ENCODE data around the gene ZFHX3. TPM values are rescaled to one million over a fixed set of nuclear protein-coding genes. Genes with fewer than 3 reads are reported as not detected.
"Not testable (repeated sequence)": the region's sequence is repeated elsewhere in the genome, so short reads cannot be mapped to it uniquely, and the experiment has no call there.

ZFHX3 gene
- polyA plus RNA-seq, 1 donor (not counting 4 experiments of a cell fraction or from before 2014, with no cell fraction given): 1.2 TPM

DNA sequence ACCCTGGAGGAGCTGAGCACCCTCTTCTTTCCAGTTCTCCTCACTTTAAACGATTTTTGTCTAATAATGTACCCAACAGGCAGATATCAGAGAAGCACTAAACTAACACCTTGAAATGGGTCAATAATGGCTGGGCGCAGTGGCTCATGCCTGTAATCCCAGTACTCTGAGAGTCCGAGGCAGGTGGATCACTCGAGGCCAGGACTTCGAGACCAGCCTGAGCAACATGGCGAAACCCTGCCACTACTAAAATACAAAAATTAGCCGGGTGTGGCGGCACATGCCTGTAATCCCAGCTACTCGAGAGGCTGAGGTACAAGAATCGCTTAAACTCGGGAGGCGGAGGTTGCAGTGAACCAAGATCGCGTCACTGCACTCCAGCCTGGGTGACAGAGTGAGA lies 57.4 kb downstream of the ZFHX3 start:
- no peak for TF ChIP-seq EZH2 (IDR thresholded peaks at IDR 0.05; ENCODE audit: low read length)
- TF ChIP-seq, protein P1, sequence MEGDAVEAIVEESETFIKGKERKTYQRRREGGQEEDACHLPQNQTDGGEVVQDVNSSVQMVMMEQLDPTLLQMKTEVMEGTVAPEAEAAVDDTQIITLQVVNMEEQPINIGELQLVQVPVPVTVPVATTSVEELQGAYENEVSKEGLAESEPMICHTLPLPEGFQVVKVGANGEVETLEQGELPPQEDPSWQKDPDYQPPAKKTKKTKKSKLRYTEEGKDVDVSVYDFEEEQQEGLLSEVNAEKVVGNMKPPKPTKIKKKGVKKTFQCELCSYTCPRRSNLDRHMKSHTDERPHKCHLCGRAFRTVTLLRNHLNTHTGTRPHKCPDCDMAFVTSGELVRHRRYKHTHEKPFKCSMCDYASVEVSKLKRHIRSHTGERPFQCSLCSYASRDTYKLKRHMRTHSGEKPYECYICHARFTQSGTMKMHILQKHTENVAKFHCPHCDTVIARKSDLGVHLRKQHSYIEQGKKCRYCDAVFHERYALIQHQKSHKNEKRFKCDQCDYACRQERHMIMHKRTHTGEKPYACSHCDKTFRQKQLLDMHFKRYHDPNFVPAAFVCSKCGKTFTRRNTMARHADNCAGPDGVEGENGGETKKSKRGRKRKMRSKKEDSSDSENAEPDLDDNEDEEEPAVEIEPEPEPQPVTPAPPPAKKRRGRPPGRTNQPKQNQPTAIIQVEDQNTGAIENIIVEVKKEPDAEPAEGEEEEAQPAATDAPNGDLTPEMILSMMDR (optimal IDR thresholded peaks at IDR 0.05 in 1 of 3, IDR thresholded peaks at IDR 0.05 in 1 of 3, conservative IDR thresholded peaks at IDR 0.05 in 1 of 3; ENCODE audit: extremely low read depth in 1 of 3, insufficient read depth in 2 of 3, low read length in 3 of 3): no peak

DNA sequence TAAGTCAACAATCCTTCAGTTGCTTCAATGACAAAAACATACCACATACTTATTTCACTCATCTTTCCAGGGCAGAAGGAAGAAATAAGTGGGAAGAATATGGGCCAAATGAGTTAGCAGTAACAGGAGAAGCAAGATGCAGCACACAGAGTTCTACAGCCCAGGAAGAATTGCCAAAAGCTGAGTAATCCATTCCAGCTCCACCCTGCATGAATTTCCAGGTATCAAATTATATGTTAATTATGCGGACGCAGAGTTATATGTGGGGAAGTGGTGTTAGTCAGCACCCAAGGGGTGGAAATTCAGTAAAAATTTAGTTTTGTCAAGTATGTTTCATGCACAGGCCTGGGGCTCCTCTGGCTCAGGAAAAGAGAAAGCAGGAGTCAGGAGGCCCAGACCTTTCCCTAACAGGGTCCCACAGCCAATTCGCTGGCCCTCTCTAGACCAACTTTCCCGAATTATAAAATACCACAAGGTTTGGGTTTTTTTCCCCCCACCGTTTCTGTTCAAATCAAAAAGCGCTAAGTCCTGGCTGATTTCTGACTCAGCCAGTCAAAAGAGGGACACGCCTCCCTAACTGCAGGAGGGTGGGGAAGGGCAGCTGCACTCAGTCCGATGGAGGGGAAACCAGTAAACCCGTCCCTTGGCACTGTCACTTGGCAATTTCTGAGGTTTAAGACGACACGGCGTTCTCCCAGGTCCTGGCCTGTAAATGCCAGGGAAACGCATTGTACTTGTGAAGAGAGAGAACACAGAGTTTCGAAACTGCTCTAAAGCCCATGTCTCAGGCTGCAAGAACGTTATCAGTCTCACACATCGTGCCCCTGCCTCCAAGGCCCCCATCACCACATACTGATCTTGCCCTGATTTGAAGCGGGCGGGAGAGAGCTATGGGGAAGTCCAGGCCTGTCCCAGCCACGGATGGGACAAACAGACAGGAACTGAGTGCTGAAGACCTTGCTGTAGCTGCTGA lies 58.1 kb downstream of the ZFHX3 start:
- TF ChIP-seq EZH2 (IDR thresholded peaks at IDR 0.05; ENCODE audit: low read length): no peak
- TF ChIP-seq, protein P1 (optimal IDR thresholded peaks at IDR 0.05 in 1 of 3, IDR thresholded peaks at IDR 0.05 in 1 of 3, conservative IDR thresholded peaks at IDR 0.05 in 1 of 3; ENCODE audit: extremely low read depth in 1 of 3, insufficient read depth in 2 of 3, low read length in 3 of 3): no peak
- Histone ChIP-seq H3K4me3 (ENCODE audit: control insufficient read depth in 2 of 3, extremely low read depth in 1 of 3, insufficient read depth in 2 of 3, low read depth in 1 of 3, low read length in 3 of 3) (peak overlapping the region; percentile 17 to 63 (median 55)), H4K20me1 (ENCODE audit: control insufficient read depth, extremely low read depth, insufficient read depth, low read length) (peaks cover 3% of the 10 kb centered on the region), H3K27me3 (ENCODE audit: control insufficient read depth, extremely low read depth, insufficient read depth, low read length) (no peaks in the 10 kb centered on the region), H3K4me1 (ENCODE audit: control insufficient read depth, extremely low read depth, insufficient read depth, low read length) (peaks cover 53% of the 10 kb centered on the region), H3K27ac (ENCODE audit: control insufficient read depth, insufficient read depth, low read length) (peak overlapping the region; percentile 94), H3K4me2 (ENCODE audit: control insufficient read depth, extremely low read depth, insufficient read depth, low read depth, low read length) (peak overlapping the region; percentile 94), H3K79me2 (ENCODE audit: control insufficient read depth, insufficient read depth, low read length) (peaks cover 23% of the 10 kb centered on the region), H3K9ac (ENCODE audit: control insufficient read depth, extremely low read depth, insufficient read depth, low read length) (peak overlapping the region; percentile 78), H3K9me1 (ENCODE audit: control insufficient read depth, extremely low read depth, insufficient read depth, low read length) (peaks cover 2% of the 10 kb centered on the region), H2AFZ (ENCODE audit: control insufficient read depth, low read length) (peak overlapping the region; percentile 77), H3K9me3 (ENCODE audit: control insufficient read depth, low read depth, low read length) (no peaks in the 10 kb centered on the region), H3K36me3 (ENCODE audit: control insufficient read depth in 2 of 2, extremely low read depth in 1 of 2, insufficient read depth in 2 of 2, low read length in 2 of 2) (no peaks in the 10 kb centered on the region)
- peak; percentile 93 for FAIRE-seq
- dilution Hi-C loops (cut with MboI; ENCODE audit: extremely low pct_ligation_motif_present, low sequenced_read_pairs): no loop called here
- DNase-seq (ENCODE audit: low read depth, low spot score): peak; percentile 71

More for the DNA sequence above, 57.4 kb downstream of the ZFHX3 start:
- DNase-seq (ENCODE audit: low read depth, low spot score): no peak
- Histone ChIP-seq H3K36me3 (ENCODE audit: control insufficient read depth in 2 of 2, extremely low read depth in 1 of 2, insufficient read depth in 2 of 2, low read length in 2 of 2) (no peaks in the 10 kb centered on the region), H3K9me3 (ENCODE audit: control insufficient read depth, low read depth, low read length) (no peaks in the 10 kb centered on the region), H3K27ac (ENCODE audit: control insufficient read depth, insufficient read depth, low read length) (peak overlapping the region; percentile 94), H4K20me1 (ENCODE audit: control insufficient read depth, extremely low read depth, insufficient read depth, low read length) (peaks cover 3% of the 10 kb centered on the region), H3K4me3 (ENCODE audit: control insufficient read depth in 2 of 3, extremely low read depth in 1 of 3, insufficient read depth in 2 of 3, low read depth in 1 of 3, low read length in 3 of 3) (peak overlapping the region; percentile 17 to 63 (median 55)), H3K4me2 (ENCODE audit: control insufficient read depth, extremely low read depth, insufficient read depth, low read depth, low read length) (peak overlapping the region; percentile 94), H3K9ac (ENCODE audit: control insufficient read depth, extremely low read depth, insufficient read depth, low read length) (peak overlapping the region; percentile 78), H3K9me1 (ENCODE audit: control insufficient read depth, extremely low read depth, insufficient read depth, low read length) (peaks cover 2% of the 10 kb centered on the region), H3K27me3 (ENCODE audit: control insufficient read depth, extremely low read depth, insufficient read depth, low read length) (no peaks in the 10 kb centered on the region), H3K4me1 (ENCODE audit: control insufficient read depth, extremely low read depth, insufficient read depth, low read length) (peaks cover 53% of the 10 kb centered on the region), H3K79me2 (ENCODE audit: control insufficient read depth, insufficient read depth, low read length) (peaks cover 18% of the 10 kb centered on the region), H2AFZ (ENCODE audit: control insufficient read depth, low read length) (peak overlapping the region; percentile 77)
- dilution Hi-C loops (cut with MboI; ENCODE audit: extremely low pct_ligation_motif_present, low sequenced_read_pairs): no loop called here
- no peak for FAIRE-seq

DNA sequence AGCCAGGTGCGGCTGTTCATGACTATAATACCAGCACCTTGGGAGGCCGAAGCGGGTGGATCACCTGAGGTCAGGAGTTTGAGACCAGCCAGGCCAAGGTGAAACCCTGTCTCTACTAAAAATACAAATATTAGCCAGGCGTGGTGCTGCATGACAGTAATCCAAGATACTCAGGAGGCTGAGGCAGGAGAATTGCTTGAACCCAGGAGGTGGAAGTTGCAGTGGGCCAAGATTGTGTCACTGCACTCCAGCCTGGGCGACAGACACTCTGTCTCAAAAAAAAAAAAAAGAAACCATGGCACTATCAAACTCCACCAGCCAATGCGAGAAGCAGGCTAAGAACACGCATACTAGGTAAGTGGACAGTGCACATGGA lies 58.7 kb downstream of the ZFHX3 start:
- H3K27ac ChIP-seq (ENCODE audit: control insufficient read depth, insufficient read depth, low read length): peak overlapping the region; percentile 94
- DNase-seq (ENCODE audit: low read depth, low spot score); H3K27me3 ChIP-seq (ENCODE audit: control insufficient read depth, extremely low read depth, insufficient read depth, low read length); dilution Hi-C loops (cut with MboI; ENCODE audit: extremely low pct_ligation_motif_present, low sequenced_read_pairs); H3K36me3 ChIP-seq (ENCODE audit: control insufficient read depth in 2 of 2, extremely low read depth in 1 of 2, insufficient read depth in 2 of 2, low read length in 2 of 2); FAIRE-seq; H3K9ac ChIP-seq (ENCODE audit: control insufficient read depth, extremely low read depth, insufficient read depth, low read length); H3K9me3 ChIP-seq (ENCODE audit: control insufficient read depth, low read depth, low read length); H3K9me1 ChIP-seq (ENCODE audit: control insufficient read depth, extremely low read depth, insufficient read depth, low read length); H2AFZ ChIP-seq (ENCODE audit: control insufficient read depth, low read length); H4K20me1 ChIP-seq (ENCODE audit: control insufficient read depth, extremely low read depth, insufficient read depth, low read length): not testable (repeated sequence)
- peak overlapping the region; percentile 94 for H3K4me2 ChIP-seq (ENCODE audit: control insufficient read depth, extremely low read depth, insufficient read depth, low read depth, low read length)
- peaks cover 53% of the 10 kb centered on the region for H3K4me1 ChIP-seq (ENCODE audit: control insufficient read depth, extremely low read depth, insufficient read depth, low read length)
- peak overlapping the region in 1 of 3 experiments; percentile 44 for H3K4me3 ChIP-seq (ENCODE audit: control insufficient read depth in 2 of 3, extremely low read depth in 1 of 3, insufficient read depth in 2 of 3, low read depth in 1 of 3, low read length in 3 of 3)
- H3K79me2 ChIP-seq (ENCODE audit: control insufficient read depth, insufficient read depth, low read length): peaks cover 26% of the 10 kb centered on the region
